KOPT-K1 (cell line): Measurements from ENCODE around the gene PRLR.

Experiments used
- H3K27ac ChIP-seq: fragments of 200-600 bp; sonication (generic); 2 replicates; pipeline ENCODE4 v1.5.1; 2016; ENCODE audit warnings: antibody characterized with exemption, mild to moderate bottlenecking, low read depth, low read length; ENCODE audit not compliant: poor library complexity, severe bottlenecking
- H3K36me3 ChIP-seq: fragments of 200-600 bp; sonication (generic); 2 replicates; pipeline ENCODE4 v1.5.1; 2017; ENCODE audit warnings: antibody characterized with exemption, mild to moderate bottlenecking, low read length, moderate library complexity; ENCODE audit not compliant: insufficient read depth
- H3K9me3 ChIP-seq: fragments of 200-600 bp; sonication (generic); 2 replicates; pipeline ENCODE4 v1.5.1; 2017; ENCODE audit warnings: antibody characterized with exemption, low read length, mild to moderate bottlenecking; ENCODE audit not compliant: insufficient read depth, poor library complexity, severe bottlenecking

PRLR gene

DNA sequence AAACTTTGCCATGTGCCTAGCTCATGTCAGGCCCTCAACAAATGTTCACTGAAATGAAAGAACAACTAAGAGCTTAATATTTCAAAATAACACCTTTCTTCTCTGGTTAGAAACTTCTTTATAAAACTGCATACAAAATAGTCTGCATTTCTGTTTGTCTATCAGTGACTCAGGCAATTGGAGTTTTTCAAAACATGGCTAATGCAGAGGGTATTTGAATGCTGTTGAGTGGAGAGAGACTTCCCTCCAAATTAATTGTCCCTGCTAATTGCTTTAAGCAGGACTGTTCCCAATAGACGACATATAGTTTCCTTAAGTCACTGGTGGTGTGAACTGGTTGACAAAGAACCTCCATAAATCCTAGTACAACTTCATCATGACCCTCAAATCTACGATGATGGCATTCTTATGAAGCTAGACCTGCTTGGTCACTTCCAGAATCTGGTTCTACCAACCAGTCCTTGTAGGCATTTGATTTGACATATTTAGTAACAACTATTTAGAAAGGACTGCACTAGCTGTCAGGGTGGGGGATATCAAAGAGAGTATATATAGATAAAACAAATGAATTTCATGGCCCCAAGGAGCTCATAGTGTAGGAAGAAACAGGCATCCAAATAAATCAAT, 84.5 kb downstream of the PRLR start:
- no peak overlapping the region for H3K27ac ChIP-seq

DNA sequence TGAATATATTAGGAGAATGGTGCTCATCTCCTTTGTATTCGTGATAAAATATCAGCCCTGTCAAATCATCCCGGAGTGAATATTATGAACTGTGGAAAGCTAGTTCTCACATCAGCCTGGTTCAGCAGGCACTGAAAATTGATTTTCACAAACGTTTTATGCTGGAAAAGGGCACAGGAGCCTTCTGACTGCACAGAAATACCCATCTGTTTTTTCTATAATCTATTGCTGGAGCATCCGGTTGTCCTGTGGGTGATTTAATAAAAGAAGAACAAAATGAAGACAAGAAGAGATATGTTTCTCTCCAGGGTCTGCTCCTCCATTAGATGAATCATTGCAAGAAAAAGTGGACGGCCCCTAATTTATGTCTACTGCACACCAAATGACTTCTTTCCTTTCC, 85.3 kb downstream of the PRLR start:
- no peak overlapping the region for H3K27ac ChIP-seq
- H3K9me3 ChIP-seq = no peaks in the 10 kb centered on the region
- no peaks in the 10 kb centered on the region for H3K36me3 ChIP-seq

More for the DNA sequence above, 84.5 kb downstream of the PRLR start:
- H3K36me3 ChIP-seq = no peaks in the 10 kb centered on the region
- no peaks in the 10 kb centered on the region for H3K9me3 ChIP-seq

DNA sequence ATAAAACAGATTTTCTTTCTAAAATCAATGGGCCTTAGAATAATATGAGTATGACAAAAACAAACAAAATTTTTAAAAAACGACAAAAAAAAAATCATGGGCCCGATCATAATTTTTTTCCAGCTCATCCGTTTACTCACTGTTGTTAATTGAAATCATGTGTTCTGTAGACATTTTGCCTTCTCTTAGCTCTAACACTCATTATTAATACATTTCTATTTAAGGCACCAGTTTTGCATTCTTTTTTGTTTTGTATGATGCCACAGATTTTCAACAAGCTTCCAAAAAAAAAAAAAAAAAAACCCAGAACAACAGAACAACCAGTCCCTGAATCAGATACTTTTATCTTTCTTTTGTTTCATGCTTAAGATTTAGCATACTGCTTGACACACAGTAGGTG, 86.4 kb downstream of the PRLR start:
- Histone ChIP-seq H3K36me3 (no peaks in the 10 kb centered on the region), H3K27ac (no peak overlapping the region)

GRCh38 chr5:35141739-35142138, 88.5 kb downstream of the PRLR start:
- Histone ChIP-seq H3K27ac (no peak overlapping the region), H3K36me3 (no peaks in the 10 kb centered on the region), H3K9me3 (no peaks in the 10 kb centered on the region)

More for the DNA sequence above, 86.4 kb downstream of the PRLR start:
- H3K9me3 ChIP-seq = no peaks in the 10 kb centered on the region

DNA sequence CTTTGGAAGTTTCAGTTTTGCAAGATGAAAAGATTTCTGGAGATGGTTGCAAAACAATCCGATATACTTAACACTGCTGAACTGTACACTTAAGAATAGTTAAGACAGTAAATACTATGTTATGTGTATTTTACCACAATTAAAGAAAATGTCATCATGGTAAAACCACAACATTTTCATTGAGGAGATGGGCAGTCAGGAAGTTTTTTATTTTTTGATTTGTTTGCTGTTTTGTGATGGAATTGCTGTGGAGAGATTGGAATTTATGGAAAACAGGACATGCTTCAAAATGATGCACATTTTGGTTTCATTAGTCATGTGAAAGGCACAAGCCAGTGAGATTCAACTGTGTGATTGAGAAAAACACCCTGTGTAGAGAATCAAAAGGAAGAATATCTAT, 92.1 kb downstream of the PRLR start:
- H3K27ac ChIP-seq = no peak overlapping the region
- no peaks in the 10 kb centered on the region for H3K9me3 ChIP-seq

GRCh38 chr5:35136386-35136785, 93.9 kb downstream of the PRLR start:
- no peaks in the 10 kb centered on the region for H3K36me3 ChIP-seq
- H3K9me3 ChIP-seq = no peaks in the 10 kb centered on the region
- no peak overlapping the region for H3K27ac ChIP-seq

More for the DNA sequence above, 92.1 kb downstream of the PRLR start:
- H3K36me3 ChIP-seq = no peaks in the 10 kb centered on the region

- Histone ChIP-seq H3K36me3 (no peaks in the 10 kb centered on the region), H3K9me3 (no peaks in the 10 kb centered on the region), H3K27ac (no peak overlapping the region)
Measured at GRCh38 chr5:35135239-35135700, 95.0 kb downstream of the PRLR start.

GRCh38 chr5:35134278-35135030, 95.8 kb downstream of the PRLR start:
- Histone ChIP-seq H3K36me3 (no peaks in the 10 kb centered on the region), H3K27ac (no peak overlapping the region), H3K9me3 (no peaks in the 10 kb centered on the region)

DNA sequence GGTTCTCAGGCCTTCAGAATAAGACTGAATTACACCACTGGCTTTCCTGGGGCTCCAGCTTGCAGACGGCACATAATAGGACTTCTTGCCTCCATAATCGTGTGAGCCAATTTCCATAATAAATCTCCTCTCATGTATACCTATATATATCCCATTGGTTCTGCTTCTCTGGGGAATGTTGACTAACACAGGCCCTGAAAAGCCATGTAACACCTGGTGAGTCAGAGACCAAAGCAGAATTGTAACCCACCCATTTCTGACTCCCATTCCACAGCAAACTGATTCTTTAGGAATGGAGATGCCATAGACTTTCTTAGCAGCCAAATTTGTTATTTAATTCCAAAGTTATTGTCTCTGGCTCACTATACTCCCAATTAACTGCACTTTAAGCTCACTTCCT, 97.1 kb downstream of the PRLR start:
- Histone ChIP-seq H3K36me3 (no peaks in the 10 kb centered on the region), H3K9me3 (no peaks in the 10 kb centered on the region), H3K27ac (no peak overlapping the region)

GRCh38 chr5:35131723-35132122, 98.6 kb downstream of the PRLR start:
- Histone ChIP-seq H3K9me3 (no peaks in the 10 kb centered on the region), H3K27ac (no peak overlapping the region), H3K36me3 (no peaks in the 10 kb centered on the region)

DNA sequence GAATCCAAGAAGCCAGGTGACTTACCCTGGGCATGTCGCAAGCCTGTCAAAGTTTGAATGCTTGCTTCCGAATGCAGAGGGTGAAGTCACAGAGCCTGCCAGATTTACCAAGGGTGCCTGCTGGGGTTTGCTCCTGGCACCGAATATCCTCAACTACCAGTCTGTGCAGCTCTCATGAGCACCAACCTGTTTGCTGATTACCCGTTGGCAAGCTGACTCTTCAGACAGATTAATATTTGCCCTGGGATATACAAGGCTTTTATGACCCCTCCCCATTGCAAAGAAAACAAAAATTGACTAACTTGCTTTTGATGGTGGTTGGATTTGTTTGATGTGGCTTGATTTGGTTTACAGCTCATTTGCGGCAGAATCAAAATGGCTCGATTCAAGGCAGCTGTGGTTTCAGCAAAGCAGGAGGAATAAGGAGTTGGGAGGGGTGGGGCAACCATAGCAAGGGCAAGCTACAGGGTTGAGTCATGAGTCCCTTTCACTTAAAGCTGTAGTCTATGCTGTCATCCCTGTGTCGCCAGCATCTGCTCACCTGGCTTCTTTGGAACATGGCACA, 100.3 kb downstream of the PRLR start:
- H3K27ac ChIP-seq = no peak overlapping the region
- no peaks in the 10 kb centered on the region for H3K9me3 ChIP-seq
- no peaks in the 10 kb centered on the region for H3K36me3 ChIP-seq

DNA sequence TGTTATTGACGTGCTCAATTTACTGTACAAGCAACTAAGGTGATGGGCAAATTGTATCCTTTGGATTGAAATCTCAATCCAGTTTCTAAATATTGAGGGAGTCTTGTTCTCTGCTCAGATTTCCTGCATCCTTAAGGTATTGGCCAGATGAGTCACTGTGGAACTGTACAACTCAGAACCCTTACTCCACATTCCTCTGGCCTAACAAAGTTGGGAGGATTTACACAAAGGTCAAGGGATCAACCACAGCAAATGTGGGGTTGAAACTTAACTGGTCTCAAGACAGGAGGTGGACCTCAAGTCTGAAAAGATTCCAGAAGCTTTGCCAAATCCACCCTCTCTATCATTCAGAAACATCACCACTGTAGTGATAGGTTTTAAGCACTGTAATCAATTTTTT, 101.0 kb downstream of the PRLR start:
- no peaks in the 10 kb centered on the region for H3K36me3 ChIP-seq
- no peak overlapping the region for H3K27ac ChIP-seq
- H3K9me3 ChIP-seq = no peaks in the 10 kb centered on the region

DNA sequence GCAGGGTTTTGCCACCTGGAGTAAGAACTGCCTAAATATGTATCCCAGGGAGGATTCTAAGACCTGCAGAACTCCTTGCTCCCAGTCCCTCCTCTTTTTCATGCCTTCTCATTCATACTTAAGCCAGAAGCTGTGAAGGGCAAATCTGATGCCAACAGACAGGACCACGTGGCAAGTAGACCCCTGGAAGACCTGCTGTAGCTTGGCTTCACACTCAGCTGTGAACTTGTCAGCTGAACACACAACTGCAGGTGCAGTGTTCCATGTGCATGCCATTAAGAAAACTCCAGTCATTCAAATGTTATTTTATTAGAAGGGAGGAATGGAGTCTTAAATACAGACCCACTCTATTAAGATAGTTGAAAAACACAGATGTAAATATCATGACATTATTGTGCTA, 103.3 kb downstream of the PRLR start:
- Histone ChIP-seq H3K9me3 (no peaks in the 10 kb centered on the region), H3K27ac (no peak overlapping the region), H3K36me3 (no peaks in the 10 kb centered on the region)

GRCh38 chr5:35125746-35126145, 104.5 kb downstream of the PRLR start:
- Histone ChIP-seq H3K27ac (no peak overlapping the region), H3K36me3 (no peaks in the 10 kb centered on the region), H3K9me3 (no peaks in the 10 kb centered on the region)

GRCh38 chr5:35124932-35125331, 105.4 kb downstream of the PRLR start:
- no peaks in the 10 kb centered on the region for H3K36me3 ChIP-seq
- no peak overlapping the region for H3K27ac ChIP-seq
- no peaks in the 10 kb centered on the region for H3K9me3 ChIP-seq

DNA sequence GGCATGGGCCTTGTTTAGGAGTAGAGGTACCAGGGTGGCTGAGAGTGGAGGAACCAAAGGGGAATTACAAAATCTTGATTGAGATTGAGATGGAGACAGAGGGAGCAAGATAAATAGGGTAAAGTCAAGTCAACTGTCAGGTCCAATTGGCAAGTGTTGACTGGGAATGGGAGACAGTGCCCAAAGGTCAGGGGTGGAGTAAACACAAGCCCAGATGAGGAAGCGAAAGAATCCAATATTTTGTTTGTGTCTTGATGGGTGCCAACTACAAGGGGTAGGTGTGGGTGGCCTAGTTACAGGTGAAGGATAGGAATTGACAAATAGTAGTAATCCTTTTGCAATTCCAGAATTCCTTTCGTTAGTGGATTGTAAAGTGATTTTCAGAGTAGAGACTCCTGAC, 107.5 kb downstream of the PRLR start:
- no peaks in the 10 kb centered on the region for H3K36me3 ChIP-seq
- no peaks in the 10 kb centered on the region for H3K9me3 ChIP-seq
- no peak overlapping the region for H3K27ac ChIP-seq
